Epidermal melanocyte (primary cell): Measurements from ENCODE around the gene SLX4IP.

Experiments used
- DNase-seq: peaks from one replicate; pipeline ENCODE4 v3.0.0; 2011; ENCODE audit warnings: low spot score; ENCODE audit not compliant: insufficient read length

The SLX4IP gene

DNA sequence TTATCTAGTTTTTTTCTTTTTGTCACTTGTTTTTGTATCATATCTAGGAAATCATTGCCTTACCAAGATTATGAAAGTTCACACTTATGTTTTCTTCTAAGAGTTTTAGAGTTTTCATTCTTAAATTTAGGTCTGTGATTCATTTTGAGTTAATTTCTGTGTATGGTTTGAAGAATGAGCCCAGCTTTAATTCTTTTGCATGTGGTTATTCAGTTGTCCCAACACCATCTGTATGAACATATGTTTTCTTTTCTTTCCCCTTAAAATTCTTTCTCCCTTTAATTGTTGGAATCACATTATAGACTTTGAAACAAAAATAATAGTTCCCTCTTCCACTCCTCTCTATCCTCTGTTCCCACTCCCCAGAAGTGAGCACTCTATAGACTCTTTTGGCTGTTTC, 85.4 kb downstream of the SLX4IP start:
- DNase-seq, result no peak

DNA sequence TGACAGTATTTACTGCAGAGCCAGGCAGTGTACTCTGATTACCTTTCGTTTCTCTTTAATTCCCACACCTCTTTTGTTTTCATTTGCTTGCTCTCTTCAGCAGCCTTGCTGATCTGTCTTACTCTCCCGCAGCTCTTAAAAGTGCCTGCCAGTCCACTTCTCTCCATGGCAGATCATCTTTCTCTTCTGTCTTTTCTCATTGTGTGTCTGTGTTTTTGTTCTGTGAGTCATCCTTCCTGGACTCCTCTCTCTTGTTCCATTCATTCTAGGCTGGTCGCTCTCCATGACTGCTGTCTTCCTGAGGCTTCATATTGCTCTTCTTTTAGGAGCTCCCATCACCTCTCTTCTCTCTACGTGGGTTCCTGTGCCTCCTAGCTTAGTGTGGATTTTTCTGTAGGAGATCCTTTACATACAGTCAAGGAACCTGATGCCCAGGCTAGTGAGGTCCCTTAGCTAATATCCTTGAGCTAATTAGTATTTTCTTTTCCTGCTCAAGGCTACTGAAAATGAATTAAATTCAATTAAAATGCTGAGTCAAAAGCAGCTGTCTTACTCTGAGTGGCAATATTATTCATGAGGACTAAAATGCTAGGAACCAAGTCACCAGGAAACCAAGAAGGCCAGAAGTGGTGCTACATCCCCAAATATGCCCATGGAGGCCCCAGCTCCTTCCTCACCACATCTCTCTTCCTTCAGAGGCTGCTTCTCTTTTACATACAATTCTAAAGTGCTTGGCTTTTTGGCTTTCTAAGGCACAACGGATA, 86.1 kb downstream of the SLX4IP start:
- DNase-seq, result no peak

DNA sequence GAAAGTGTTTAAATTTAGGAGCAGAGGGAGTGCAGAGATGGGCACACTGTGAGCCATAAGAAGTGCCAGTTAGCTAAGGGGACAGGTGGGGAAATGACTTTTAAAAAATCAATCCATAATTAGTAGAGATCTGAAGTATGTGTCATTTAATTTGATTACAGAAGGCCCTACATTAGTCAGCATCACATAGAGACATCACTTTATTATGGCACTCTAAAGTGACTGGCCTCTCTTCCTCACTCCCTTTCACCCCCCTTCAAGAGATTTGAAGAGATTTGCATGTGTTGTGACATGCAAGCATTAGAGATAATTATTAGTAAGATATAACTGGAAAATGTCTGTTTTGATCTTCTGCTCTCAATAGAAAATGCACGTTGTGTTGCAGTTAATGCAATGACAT, 86.7 kb downstream of the SLX4IP start:
- no peak for DNase-seq

DNA sequence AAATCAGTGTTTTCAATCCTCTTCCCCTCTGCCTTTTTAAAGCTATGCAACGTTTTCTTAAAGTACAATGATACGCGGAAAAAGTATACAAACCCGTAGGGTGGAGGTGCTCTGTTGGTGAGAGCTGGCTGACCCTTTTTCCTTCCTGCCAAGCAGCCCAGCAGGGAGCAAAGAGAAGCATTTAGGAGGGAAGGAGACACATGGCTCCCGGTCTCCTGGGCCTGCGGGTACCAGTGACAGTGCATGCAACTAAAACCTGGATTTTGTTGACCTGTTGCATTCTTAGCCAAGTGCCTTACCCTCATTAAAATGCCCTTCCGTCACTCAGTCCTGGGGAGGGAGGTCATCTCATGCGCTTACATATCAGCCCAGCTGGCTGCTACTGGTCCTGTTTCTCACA, 87.2 kb downstream of the SLX4IP start:
- DNase-seq, result no peak

DNA sequence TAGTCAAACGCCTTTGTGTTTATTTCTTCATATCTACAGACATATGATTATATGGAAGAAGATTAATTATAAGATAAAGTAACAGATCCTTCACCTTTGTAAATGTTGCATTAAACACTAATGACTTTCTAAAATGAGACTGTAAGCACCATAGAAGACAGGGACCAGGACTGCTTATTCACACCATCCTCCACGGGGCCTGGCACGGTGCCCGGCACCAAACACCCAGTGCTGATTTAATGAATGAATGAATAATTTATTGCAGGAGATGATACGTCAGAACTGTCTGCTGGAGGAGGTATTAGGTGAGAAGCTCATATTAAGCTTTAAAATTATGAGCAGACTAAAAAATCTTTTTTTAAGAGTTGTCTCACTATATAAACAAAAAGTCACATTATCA, 88.3 kb downstream of the SLX4IP start:
- no peak for DNase-seq

DNA sequence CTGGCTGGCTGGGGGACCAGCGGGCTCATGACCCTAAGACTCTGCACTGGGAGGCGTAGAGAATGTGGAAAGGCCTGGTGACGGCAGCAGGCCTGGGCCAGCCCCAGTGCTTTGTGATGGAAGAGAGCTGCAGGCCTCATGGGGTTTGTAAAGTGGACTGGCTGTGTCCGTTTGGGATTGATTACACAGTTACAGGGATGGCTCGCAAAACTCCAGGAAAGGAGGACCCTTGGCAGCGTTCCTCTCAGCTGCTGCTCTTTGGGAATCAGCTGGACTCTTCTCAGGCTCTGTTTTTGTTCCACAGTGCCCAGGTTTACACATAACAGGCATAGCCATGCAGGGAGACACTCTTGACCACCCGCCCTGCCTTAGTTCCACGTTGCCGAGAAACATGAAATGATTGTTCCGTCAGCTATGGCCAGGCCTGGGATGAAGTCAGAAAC, 89.0 kb downstream of the SLX4IP start:
- no peak for DNase-seq

DNA sequence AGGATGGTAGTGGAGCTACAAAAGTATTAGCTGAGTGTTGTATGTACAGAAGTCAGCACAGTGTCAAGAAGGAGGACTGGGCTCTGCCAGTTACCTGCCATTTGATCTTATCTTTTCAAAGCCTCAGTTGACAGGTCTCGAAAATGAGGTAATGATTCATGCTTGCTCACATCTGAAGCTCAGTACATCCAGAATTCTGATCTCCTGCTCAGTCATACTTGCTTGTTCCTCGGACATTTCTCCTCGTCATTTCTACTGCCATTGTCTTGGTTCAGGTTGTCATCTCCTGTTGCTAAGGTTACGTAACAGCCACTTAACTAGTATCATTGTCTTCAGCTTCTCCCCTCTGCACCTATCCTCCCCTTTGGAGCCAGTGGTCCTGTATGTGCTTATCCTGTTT, 89.5 kb downstream of the SLX4IP start:
- DNase-seq, result no peak

DNA sequence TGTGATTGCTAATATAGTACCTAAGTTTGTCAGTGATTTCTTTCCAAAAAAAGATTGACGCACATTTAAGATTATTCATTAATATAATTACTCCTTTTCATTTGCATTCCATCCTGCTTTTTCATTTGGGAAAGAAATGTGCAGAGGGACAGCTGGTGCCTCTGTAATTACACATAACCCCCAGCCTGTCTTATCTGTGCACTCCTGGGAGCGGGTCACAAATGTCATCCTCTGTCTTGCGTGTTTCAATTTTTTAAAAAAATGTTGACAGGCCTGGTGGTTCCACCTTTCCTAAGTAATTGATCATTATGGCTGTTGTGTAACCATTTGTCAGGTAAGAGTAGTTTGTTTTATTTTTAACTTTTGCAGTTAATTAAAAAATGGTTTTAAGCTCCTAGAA, 92.7 kb downstream of the SLX4IP start:
- DNase-seq, result no peak

DNA sequence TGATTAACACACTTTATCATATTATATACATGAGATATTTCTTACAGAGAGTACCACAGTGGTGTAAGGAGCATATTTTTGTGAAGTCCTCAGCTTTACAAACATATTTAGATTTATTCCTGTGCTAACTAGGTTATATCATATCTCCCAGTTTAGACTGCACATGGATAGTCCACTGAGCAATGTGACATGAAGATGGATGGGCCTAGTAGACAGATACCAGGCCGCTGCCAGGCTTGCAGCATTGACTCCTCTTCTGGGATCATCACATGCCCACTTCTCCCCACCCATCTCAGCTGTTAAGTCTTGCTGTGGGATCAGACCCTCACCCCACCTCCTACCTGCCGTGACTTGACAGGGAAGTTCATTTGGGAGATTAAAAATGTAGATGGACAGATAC, 95.8 kb downstream of the SLX4IP start:
- DNase-seq, result no peak

DNA sequence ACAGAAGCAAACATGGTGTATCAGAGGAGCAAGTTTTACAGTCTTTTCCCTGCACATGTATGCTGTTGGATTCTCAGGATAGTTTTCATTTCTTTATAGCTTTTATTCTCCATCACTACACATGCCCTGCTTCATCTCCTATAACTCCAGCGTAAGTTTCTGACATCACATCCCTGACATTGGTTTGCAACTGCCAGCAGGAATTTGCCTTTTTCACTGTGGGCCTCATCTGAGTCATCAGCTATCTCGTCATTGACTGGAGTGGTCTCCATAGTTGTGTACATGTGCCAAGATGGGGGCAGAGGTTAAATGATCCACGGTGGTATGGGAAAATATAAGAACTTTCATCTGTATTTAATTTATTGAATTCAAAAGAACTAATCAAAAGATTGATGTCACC, 96.7 kb downstream of the SLX4IP start:
- DNase-seq, result no peak

DNA sequence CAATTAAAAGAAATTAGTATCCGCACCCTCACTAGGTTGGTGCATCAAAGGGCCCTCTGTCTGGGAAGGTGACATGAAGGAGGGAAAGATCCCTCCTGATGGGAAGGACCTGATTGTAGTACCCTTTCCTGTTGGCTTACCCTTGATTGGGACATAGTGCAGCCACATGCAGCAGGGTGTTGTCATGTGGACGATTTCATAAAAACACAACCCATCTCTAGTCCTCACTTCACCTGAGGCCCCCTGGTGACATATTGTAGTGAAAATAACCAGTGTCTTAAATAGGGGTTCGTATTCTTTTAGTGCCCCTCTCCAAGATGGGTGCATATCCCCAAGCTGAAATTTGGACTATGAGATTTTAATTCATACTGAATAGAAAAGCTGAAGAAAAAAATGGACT, 97.3 kb downstream of the SLX4IP start:
- no peak for DNase-seq

DNA sequence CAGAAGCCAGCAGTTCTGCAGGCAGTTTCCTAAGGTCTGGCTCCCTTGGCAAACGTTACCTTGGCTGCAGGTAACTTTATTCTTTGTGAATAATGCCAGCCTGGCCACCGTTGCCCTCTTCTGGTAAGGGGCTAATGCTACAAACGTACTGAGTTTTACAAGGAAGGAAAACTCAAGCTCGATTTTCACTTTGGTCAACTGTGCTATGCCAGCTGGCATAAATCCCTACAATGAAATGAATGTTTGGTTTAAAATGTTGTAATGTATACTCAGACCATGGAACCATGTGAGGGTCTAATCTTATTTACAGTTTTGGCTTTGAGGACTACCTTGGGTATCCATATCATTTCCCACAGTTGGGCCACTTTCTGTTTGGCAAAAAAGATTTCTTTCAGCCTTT, 101.4 kb downstream of the SLX4IP start:
- DNase-seq, result no peak

DNA sequence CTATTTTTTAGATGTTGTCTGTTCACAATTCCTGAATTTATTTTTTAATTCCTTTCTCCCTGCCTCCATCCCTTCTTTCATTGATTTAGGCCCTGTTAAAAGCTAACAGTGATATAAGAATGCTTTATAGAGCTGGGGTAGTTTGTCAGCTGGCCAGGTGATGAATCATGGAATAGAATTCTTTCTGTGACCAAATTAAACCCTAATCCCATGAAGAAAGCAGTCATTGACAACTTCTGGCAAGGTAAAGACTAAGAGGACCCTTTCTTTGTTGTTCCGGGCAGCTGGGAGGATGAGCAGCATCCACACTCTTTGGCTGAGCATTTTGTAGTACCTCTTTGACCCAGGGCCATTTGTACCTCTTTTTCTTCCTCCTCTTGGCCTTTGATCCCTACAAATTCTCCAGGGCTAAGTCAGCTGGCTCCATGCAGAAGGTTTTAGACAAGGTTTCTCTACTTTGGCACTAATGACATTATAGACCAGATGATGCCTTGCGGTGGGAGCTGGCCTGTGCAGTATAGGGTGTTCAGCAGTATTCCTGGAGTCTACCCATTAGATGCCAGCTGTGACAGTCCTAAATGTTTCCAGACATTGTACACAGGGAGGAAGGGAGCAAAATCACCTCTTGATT, 102.9 kb downstream of the SLX4IP start:
- DNase-seq, result no peak

DNA sequence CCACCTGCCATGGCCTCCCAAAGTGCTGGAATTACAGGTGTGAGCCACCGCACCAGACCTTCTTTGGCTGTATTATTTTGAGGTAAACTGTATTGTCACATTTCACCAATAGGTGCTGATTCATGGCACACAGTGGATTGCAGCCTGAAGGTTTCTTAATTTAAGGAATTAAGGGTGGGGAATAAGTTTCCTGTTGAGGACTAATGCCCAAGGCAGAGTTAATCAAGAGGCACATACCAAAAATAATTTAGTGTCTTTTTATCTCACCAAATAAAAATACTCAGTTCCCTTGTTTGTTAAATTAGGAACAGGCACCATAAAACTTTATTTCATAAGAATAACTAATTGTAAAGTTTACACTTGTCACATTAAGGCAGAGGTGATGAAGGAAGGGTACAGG, 103.7 kb downstream of the SLX4IP start:
- DNase-seq, result no peak

DNA sequence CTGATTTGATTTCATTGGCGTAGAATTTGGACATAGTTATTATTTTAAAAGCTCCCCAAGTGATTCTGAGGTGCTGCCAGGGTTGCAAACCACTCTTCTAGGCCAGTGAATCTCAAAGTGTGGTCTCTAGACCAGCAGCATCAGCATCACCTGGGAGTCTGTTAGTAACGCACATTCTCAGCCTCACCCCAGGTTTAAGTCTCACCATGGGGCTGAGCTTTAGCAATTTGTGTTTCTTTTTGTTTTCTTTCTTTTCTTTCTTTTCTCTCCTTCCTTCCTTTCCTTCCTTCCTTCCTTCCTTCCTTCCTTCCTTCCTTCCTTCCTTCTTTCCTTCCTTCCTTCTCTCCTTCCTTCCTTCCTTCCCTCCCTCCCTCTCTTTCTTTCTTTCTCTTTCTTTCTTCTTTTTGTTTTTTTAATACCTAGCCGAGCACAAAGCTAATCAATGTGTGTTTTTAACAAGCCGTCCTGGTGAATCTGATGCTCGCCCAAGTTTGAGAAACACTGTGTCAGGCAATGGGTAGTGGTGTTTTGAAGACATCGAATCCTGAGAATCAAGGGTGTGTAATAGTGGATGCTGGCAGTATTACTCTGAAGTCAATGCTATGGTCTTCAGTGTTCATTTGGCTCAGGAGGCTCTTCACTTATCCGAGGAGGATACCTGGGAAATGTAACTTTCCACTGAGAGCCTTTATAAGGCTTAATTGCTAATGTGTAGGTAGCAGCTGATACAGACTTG, 104.9 kb downstream of the SLX4IP start:
- no peak for DNase-seq

DNA sequence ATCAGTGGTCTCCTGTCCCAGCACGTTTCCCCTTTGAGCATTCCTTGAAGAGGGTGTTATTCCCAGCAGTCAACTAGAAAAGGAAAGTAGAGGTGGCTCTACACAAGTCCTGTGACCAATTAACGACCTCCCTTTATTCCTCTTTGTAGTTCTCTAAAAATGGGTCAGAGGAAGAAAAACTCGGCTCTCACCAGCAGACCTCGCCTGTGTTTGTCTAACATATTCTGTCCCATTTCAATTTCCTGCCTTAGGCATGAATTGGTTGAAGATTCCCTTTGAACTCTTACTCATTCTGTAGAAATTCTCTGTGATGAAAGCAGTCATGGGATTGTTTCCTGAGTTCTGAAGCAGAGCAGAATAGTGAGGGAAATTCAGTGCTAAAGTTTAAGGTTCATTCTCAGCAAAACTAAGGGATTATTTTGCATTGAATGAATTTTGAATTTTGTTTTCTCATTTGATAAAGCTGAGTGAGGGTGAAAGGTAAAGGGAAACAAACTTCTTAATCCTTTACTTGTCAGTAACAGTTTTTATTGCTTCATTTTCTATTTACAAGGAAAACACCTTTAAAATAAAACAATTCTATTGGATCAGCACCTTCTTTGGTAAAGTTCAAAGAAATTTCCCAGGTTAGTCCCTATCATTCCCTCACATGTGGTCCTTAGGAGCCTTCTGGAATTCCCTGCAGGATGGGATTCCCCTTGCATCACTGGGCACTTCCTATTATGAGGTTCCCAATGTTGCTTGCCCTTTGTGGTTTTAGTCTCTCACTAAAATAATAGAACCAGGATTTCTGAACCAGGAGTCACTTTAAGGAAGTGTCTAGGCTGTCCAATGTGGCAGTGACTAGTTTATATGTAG, 105.8 kb downstream of the SLX4IP start:
- peak; percentile 25 for DNase-seq

DNA sequence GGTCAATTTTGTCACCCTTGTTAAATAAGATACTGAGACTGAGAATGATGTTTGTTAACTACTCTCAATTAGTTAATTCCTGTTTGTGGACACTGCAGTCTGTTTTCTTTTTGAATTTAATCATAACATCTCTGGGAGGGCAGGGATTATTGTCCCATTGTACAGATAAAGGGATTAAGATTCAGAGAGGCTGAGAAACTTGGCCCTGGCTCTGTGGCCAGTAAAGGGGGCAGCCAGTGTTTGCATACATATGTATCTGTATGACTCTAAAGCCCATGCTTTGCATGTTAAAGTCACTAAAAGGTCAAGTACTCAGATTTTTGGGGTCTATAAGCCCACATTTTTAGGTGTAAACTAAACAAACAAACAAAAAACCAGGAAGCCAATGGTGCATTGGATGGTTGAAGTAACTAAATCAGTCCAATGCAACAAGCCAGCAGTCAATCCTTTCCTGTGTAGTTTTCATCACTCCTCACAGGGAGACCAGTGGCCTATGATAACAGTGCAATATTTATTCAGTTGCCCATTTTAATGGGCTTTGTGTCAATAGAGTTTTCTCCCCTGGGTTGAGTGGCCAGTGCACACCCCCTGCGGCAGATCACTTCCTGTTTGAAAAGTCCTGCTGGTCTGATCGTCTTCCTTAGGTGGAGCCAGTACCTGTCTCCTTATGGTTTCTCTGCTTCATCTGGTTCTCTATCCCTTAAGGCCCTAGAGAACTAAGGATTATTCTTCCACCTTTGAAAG, 106.7 kb downstream of the SLX4IP start:
- DNase-seq, result no peak

DNA sequence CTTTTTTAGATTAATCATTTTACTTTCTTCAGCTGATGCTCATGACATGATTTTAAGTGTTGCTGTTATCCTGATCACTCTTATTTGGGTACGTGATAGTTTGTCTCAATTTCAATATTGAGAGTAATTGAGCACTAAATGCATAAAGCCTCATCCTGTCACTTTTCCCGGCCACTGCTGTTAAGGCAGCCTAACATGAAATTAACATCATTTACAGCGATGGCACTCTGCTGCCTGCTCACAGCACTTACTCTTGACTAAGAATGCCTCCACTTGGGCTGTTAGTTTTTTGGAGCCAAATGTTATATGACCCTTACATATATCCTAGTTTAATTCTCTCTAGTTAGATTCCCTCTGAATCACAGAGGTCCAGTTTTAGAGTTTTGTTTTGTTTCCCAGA, 107.3 kb downstream of the SLX4IP start:
- no peak for DNase-seq

DNA sequence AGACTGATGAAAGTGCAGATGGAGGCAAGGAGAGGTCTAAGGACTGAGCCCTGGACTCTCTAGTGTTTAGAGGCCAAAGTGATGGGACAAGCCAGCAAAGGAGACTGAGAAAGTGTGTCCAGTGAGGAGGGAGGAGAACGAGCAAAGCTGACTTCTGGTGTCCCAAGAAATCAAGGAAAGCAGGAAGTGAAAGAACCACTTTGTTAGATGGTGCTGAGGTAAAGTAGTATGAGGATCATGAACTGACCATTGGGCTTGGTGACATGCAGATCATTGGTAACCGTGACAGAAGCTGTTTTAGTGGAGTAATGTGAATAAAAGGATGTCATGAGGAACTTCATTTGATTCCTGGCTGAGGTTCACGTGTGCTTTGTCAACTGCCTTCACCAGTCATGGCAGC, 108.4 kb downstream of the SLX4IP start:
- no peak for DNase-seq

DNA sequence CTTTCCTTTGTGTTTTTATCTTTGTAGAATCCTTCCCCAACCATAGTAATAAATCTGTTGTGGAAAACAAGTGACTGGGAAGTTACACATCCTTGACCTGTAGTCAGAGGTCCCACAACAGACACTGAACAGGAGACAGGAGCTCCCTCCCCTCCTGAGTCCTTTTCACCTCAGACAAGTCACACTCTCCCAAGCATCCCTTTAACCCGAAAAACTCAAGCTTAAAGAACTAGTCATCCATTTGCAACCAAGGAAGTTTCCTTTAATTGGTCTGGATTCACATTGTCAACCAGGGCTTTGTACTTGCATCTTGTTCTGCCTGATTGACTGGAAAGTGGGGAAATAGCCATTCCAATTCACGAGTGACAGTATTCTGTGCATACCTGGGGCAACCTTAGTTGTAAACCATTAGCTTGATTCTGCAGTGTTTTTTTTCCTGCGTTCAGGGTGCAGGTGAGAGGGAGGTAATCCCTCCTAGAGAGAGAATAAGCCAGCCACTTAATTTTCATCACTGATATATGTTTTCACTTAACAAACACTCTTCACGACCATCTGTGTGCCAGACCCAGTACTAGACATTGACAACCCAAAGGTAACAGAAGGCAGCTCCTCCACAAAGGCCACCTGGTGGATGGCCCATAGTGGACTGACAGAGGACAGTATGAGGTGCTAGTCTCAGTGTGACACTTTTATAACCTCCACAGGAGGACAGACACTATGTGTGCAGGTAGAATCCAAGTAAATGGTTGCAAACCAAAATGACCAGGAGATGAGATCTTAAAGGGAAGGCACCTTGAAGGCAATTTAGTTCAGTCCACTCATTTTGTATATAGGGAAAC, 112.4 kb downstream of the SLX4IP start:
- no peak for DNase-seq
